GM18873 (cell line): ENCODE measurements around the gene NTN3.
"Not testable (repeated sequence)": the region's sequence is repeated elsewhere in the genome, so short reads cannot be mapped to it uniquely, and the experiment has no call there.

ENCODE experiments used
- ATAC-seq: cut with Tn5 transposase; IDR thresholded peaks from one replicate; pipeline ENCODE4 v1.9.1; 2021; ENCODE audit warnings: mild to moderate bottlenecking, moderate library complexity, moderate number of reproducible peaks; ENCODE audit not compliant: unreplicated experiment, low FRiP score

NTN3 gene

DNA sequence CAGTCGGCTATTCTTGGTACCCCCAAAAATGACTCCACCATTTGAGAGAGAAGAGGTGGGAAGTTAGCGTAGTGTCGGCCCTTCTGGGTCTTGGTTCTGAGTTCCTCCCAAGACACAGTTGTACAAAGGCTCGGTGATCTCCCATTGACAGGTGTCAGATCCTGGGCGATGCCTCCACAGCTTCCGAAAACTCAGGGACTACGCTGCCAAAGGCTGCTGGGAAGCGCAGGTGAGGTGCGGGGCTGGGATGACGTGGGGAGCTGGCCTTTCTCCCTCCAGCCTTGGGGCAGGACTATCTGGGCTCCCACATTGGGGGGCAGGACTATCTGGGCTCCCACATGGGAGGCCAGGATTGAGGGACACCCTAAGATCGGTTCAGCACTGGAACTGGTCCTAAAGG is 31.5 kb upstream of the NTN3 start:
- ATAC-seq = no peak

DNA sequence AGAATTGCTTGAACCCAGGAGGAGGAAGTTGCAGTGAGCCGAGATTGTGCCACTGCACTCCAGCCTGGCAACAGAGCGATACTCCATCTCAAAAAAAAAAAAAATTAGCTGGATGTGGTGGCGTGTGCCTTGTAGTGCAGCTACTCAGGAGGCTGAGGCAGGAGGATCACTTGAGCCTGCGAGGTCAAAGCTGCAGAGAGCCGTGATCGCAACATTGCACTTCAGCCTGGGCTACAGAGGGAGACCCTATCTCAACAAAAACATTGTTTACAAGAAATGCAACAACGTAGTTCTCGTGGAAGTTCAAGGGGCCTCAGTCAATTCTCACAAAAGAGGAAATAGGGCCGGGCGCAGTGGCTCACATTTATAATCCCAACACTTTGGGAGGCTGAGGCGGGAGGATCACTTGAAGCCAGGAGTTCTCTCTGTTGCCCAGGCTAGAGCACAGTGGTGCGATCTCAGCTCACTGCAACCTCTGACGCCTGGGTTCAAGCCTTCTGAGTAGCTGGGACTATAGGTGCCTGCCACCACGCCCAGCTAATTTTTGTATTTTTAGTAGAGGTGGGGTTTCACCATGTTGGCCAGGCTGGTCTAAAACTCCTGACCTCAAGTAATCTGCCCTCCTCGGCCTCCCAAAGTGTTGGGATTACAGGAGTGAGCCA is 29.8 kb upstream of the NTN3 start:
- not testable (repeated sequence) for ATAC-seq

DNA sequence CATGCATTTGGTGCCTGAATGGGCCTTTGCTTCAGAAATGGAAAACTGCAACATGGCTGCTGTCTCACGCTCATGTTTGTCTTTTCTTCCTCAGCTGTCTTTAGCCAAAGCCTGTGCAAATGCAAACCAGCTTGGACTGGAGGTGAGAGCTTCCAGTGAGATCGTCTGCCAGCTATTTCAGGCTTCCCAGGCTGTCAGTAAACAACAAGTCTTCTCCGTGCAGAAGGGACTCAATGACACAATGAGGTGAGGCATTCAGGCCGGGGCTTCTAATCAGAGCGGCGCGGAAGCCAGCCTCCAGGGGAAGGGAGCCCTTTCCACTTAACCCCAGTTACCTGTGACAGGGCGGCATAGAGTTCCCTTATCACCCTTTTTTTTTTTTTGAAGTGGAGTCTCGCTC is 27.5 kb upstream of the NTN3 start:
- no peak for ATAC-seq

- no peak for ATAC-seq
Observed at GRCh38 chr16:2447920-2448583, 23.0 kb upstream of the NTN3 start.

- no peak for ATAC-seq
Observed at GRCh38 chr16:2449118-2449517, 22.0 kb upstream of the NTN3 start.

DNA sequence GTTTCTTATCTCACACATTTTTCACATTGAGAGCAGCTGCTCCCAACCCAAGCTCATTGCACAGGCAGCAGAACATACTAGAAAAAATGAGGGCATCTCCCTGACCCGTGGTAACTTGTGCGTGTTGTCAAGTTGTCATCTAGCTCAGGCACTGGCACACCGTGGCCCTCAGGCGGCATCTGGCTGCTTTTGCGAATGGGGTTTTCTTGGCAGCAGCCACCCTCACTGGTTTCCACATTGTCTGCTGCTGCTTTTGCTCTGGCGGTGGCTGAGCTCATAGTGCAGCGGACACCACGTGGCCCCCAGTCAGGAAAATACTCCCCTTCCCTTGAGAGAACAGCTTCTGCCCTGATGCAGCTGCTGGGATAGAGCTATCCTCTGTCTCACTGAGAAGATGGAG is 20.6 kb upstream of the NTN3 start:
- no peak for ATAC-seq

DNA sequence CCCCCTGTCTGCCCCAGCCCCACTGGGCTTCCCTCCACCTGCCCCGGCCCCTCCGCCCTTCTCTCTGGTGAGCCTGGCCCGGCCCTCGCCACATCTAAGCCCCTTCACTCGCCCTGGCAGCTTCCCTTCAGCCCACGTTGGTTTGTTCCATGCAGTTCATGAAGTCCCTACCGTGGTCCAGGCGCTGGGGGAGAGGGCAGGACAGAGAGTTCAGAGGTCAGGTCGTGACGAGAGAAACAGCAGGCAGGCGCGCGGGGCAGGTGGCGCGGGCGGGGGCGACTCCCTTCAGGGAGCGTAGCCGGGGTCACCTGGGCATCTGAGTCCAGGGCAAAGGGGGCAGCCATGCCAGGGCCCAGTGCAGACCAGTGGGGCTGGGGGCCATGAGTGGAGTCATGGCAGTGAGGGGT is 20.1 kb upstream of the NTN3 start:
- ATAC-seq = no peak

- no peak for ATAC-seq
Observed at GRCh38 chr16:2451851-2452320, 19.2 kb upstream of the NTN3 start.

- ATAC-seq = no peak
Observed at GRCh38 chr16:2452650-2453049, 18.4 kb upstream of the NTN3 start.

- no peak for ATAC-seq
Observed at GRCh38 chr16:2455081-2455845, 15.8 kb upstream of the NTN3 start.

- ATAC-seq = no peak
Observed at GRCh38 chr16:2456551-2457153, 14.4 kb upstream of the NTN3 start.

- no peak for ATAC-seq
Observed at GRCh38 chr16:2457267-2457666, 13.8 kb upstream of the NTN3 start.

- ATAC-seq = no peak
Observed at GRCh38 chr16:2457946-2458345, 13.2 kb upstream of the NTN3 start.

- ATAC-seq = no peak
Observed at GRCh38 chr16:2458887-2459646, 12.0 kb upstream of the NTN3 start.

DNA sequence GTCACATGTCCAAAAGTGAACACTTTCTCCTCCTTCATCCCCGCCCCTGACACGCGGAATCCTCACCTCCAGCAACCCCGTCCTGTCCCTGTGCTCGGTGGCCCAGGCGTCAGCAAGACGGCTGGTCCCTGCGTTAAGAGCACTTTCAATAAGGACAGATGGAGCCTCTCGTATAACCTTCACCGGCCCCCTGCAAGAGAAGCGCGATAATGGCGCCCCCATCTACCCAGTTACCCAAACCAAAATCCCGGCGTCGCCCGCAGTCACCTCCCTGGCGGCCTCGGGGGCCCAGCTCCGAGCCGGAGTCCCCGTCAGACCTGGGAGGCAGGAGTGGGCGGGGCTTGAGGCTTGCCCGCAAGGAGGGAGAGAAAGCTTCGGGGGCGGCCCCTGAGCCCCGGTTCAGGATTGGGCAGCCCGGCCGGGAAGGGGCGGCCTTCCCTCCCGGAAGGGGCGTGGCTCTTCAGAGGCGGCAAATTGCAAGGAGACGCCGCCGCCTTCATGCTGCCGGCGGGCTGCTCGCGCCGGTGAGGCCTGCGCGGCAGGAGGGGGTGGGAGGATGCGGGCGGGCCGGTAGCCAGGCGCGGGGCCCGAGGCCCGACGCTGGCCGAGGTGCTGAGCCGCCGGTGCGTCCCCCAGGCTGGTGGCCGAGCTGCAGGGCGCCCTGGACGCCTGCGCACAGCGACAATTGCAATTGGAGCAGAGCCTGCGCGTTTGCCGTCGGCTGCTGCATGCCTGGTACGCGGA is 11.3 kb upstream of the NTN3 start, which contains the start of gene TEDC2:
TSS of gene TEDC2 (plus strand) at position 463 of the 744 bp plus-strand sequence. CDS start at position 499, 36 bp downstream.
- peak; percentile 77 for ATAC-seq

DNA sequence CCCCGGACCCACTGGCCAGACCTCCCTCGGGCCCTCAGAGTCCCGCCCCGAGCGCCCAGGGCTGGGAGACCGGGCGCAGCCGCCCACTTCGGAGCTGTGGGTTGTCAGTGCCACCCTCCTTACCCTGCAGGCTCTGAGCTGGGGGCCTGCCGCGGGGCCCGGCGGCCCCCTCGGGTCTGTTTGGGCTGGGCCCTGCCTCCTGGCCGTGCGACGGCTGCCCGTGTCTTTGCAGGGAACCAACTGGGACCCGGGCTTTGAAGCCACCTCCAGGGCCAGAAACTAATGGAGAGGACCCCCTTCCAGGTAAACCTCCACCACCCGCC is 10.7 kb upstream of the NTN3 start:
- ATAC-seq = no peak

DNA sequence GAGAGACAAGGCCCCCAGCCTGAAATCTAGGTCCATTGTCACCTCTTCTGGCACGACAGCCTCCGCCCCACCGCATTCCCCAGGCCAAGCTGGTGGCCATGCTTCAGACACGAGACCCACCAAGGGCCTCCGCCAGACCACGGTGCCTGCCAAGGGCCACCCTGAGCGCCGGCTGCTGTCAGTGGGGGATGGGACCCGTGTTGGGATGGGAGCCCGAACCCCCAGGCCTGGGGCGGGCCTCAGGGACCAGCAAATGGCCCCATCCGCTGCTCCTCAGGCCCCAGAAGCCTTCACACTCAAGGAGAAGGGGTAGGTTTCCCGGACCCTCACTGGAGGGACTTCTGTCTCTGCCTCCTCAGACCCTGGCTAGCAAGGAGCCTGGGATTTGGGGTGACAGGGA is 10.2 kb upstream of the NTN3 start:
- no peak for ATAC-seq

DNA sequence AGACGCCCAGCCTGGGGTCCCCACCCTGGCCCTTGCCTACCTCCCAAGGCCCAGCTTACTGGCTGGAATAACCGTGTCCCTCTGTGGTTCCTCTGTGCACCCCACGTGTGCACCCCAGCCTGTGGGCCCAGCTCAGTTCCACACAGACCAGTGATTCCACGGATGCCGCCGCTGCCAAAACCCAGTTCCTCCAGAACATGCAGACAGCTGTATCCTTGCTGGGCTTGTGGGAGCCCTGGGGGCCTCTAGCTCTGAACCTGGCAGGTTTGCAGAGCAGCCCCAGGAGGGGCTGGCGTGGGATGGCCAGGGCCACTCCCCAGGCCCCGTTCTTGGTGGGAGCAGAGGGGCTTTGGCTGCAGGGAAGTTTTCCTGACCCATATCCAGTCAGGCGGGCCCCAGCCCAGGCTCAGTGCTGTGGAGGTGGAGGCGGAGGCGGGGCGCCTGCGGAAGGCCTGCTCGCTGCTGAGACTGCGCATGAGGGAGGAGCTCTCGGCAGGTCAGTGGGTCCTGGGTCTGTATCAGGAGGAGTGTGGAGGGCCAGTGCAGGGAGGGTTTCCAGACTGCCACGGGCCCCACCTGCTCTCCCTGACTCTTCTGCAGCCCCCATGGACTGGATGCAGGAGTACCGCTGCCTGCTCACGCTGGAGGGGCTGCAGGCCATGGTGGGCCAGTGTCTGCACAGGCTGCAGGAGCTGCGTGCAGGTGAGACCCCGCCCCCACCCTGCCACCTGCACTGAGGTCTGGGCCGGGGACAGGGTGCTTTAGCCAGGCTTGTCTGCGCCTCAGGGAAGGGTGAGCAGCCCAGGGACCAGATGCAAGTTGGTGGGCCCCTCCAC is 8.8 kb upstream of the NTN3 start:
- no peak for ATAC-seq

DNA sequence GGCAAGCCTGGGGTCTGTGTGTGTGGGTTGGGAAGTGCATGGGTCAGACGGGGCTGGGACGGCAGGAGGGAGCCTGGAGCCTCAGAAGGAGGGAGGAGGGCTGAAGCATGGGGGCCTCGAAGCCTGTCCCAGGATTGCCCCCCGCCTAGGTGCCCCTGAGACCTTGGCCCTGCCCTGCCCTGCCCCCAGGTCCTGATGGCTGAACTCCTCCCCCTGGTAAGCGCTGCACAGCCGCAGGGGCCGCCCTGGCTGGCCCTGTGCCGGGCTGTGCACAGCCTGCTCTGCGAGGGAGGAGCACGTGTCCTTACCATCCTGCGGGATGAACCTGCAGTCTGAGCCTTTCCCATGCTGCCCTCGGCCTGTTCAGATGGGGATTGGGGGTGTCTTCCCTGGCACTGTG is 6.8 kb upstream of the NTN3 start:
- ATAC-seq = no peak
